T-helper 9 cell (primary cell): ENCODE data around the gene MARCHF10.

Source experiments
- DNase-seq: peaks from one replicate; pipeline ENCODE4 v3.0.0-alpha.2; 2020

MARCHF10 gene

GRCh38 chr17:62653826-62654761, 154.0 kb downstream of the MARCHF10 start:
- DNase-seq: no peak

- DNase-seq: peak; percentile 34
These were observed 154.9 kb downstream of the MARCHF10 start for GRCh38 chr17:62653002-62653825.

- peak; percentile 6 for DNase-seq
These were observed 155.7 kb downstream of the MARCHF10 start for GRCh38 chr17:62652251-62653001.
